NK-92 treated with Interleukin-12 subunit alpha and Interleukin-12 subunit beta, amount 100 ng/mL, for 24 hours (cell line): ENCODE data around the gene MYLK.

ENCODE experiments used
- DNase-seq: peaks from one replicate; lab custom pipeline; 2025; lab: John Stamatoyannopoulos, UW

The MYLK gene

GRCh38 chr3:123642957-123643330 is 241.2 kb downstream of the MYLK start:
- no peak for DNase-seq

DNA sequence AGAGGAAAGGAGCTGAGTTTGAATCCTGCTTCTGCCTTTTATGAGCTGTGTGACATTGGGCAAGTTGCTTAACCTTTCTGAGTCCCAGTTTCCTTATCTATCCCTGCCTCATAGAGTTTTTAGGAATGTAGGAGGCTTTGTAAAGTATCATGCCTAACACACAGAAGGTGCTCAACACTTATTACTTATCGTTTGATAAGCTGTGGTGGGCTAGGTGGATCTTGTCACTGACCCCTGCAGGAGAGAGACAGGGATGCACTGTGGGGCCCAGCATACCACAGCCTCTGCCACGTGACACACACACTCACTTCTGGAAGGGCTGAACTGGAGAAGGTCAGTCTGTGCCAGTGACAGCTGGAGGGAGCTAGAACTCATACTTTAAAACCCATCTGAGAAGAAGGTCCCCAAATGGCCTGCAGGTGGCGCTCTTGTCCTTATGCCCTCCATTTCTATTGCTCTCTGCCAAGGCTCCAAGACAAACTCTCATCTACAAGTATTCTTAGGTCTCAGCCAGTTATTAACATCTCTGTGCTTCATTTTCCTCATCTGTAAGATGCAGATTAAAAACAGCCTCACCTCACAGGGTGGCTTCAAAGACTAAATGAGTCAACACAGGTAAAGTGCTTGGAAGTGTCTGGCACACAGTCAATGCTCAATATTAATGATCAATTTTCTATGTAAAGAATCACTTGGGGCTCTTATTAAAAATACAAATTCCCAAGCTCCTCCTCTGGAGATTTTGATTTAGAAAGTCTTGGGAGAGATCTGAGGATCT is 241.8 kb downstream of the MYLK start:
- peak; percentile 53 for DNase-seq

DNA sequence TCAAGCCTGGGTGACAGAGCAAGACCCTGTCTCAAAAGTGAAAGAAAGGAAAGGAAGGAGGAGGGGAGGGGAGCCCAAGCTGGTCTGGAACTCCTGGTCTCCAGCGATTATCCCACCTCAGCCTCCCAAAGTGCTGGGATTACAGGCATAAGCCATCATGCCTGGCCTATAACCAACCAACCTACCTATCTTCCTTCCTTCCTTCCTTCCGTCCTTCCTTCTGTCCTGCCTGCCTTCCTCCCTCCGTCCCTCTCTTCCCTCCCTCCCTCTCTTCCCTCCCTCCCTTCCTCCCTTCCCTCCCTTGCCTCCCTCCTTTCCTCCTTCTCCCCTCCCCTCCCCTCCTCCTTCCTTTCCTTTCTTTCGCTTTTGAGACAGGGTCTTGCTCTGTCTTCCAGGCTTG is 242.6 kb downstream of the MYLK start:
- no peak for DNase-seq

DNA sequence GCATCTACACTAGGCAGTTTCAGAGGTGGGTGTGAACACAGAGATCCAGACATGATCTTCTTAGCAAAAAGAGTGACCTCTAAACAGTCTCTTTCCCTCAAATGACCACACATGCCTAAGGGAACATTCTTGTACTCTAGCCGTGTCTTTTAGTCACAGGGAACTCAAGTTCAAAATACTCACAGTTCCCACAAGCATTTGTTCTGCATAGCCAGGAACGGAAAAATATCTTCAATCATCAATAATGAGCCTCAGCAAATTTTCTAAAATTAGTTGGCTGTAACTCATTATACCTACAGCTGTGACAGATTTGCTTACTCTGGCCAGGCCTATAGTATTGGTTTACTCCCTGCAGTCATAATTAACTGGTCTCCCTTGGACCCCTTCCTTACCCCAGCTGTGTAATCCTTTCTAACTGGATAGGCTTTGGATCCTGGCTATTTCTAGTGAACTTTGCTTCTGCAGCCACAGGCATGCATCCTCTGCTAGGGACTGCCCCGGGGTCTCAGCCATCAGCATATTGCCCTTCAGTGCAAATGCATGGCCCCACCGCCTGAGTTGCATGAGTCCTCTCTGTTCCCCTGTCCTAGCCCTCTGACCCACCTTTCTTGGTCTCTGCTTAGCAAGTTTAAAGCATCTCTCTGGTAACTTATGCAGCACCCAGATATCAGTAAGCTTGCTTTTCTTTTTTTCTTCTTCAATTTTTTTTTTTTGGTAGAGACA is 243.2 kb downstream of the MYLK start:
- no peak for DNase-seq

DNA sequence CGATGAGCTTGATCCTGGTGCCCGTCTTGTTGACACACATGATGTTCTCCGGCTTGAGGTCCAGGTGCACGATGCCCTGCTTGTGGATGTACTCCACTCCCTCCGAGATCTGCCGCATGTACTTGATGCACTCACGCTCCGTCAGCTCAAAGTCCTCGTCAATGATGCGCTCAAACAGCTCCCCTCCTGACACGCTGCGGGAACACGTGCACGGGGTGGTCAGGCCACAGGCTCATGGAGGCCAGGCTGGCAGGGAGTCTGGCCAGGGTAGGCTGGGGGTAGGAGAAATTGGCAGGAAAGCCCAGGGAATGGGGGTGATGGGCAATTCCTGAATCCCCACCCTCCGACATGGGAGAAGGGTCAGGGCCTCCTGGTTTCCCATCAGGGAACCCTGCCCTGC is 243.8 kb downstream of the MYLK start:
- DNase-seq = no peak

GRCh38 chr3:123638936-123639689 is 245.0 kb downstream of the MYLK start:
- no peak for DNase-seq

DNA sequence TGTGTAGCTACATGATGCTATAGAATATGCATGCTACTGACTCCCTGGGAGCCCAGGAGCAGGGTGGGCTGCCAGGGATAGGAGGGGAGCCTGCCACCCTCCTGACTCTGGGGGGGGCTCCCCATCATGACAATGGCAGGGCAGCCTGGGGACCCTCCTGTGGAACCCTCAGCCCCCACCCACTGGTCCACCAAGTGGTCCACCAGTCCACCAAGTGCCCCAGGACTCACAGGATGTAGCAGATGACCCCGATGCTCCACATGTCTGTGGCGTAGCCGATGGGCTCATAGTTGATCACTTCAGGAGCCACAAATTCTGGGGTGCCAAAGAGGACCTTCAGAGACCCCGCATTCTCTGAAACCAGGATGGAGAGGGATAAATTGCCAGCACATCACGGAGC is 246.3 kb downstream of the MYLK start:
- DNase-seq = no peak

DNA sequence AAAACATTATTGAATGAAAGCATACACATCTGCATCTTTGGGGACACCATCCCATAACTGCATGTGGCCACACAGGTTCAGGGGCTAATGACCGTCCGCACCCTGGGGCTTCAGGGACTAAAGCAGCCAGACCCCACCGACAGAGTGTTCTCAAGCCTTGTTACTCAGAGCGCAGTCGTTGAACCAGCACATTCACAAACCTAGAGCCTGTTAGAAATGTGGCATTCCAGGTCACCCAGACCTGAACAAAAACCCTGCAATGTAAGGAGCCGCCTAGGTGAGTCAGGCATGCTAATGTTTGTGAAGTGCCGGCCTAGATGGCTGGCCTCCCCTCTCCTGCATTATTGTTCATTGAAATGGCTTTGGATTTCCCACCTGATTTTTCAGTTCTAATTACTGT is 247.0 kb downstream of the MYLK start:
- no peak for DNase-seq

DNA sequence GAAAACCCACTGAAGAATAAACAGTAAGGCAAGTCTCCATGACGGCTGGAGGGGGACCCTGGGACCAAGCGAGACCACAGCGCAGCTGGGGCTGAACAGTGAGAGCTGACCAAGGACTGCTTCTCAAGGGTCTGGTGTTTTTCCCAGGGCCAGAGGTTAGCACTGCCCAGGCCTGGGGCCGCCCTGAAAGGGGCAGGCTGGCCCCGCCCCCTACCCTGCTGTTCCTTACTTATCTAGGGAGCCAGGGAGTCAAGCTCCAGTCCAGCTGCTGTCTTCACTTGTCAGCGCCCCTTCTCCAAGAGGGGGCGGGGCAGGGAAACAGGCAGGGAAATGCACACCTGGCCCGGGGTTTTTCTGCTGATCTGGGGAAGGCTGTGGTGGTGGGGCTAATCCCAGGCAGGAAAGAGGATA is 247.7 kb downstream of the MYLK start:
- no peak for DNase-seq

GRCh38 chr3:123635717-123636116 is 248.4 kb downstream of the MYLK start:
- no peak for DNase-seq

DNA sequence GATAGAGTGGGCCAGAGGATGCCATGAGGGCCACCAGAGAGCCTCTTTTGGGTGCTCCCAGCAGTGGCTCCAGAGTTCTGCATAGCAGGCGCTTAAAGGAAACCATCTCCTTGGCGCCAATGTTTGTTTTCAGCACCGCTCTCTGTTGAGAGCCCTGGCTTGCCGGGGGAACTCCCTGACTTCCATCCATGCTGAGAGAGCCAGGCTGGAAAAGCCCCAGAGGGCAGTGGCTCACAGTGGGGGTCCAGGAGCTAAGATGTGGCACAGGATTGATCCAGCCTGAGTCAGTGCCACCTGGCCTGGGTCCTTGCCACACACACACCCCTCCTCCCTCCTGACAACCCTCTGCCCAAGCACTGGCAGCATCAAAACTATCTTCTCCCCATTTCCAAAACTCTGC is 248.9 kb downstream of the MYLK start:
- DNase-seq = no peak

DNA sequence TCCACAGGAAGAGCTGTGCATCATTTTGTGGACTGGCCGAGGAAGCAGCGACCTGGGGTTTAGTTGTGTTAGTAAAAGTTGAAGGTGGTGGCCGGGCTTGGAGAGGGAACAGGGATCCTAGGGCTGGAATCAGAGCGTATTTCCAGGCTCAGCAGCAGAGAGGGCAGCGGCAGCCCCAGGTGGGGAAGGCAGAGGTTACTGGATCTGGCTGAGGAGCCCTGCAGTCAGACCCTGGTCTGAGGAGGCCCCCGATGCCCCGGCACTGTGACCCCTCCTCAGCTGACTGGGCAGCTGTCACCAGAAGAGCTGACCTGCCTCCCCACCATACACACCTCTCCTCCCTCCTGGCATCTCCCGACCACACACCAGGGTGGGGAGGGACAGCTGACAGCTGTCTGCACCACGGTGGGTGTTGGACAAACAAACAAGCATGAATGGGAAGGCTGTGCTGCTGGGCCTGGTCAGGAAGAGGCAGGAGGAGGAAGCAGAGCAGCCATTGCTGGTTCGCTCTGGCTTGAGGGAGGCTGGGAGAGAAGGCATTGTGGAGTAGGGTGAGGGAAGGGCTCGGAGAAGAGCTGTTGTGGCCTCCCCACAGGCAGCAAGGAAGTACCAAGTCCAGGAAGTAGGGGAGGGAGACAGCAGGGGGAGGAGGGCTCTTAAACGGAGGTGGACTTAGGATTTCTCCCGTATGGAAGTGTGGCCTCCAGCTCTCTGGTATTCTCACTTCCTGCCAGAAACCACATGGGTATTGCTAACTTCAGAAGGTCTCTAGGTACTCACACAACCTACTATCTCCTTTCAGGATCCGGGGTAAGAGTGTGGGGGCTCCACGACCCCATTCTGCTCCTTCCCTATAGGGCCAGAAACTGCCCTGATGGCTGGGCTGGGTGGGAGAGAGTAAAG is 249.7 kb downstream of the MYLK start:
- no peak for DNase-seq

DNA sequence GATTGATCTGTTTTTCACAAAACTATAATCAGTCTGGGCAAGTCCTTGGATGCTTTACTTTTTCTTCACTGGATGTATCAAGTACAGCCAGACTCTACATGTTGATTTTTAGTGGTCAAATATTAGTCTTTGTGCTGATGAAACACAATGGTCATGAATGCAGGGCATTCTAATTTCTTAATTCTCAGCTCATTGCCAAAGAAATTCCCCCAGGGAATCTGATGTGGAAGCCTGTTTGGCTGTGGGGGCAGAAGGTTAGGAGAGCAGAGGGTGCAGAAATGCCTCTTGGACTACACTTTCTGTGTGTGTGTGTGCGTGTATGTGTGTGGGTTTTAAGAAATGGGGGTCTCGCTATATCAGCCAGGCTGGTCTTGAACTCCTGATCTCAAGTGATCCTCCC is 250.6 kb downstream of the MYLK start:
- no peak for DNase-seq

DNA sequence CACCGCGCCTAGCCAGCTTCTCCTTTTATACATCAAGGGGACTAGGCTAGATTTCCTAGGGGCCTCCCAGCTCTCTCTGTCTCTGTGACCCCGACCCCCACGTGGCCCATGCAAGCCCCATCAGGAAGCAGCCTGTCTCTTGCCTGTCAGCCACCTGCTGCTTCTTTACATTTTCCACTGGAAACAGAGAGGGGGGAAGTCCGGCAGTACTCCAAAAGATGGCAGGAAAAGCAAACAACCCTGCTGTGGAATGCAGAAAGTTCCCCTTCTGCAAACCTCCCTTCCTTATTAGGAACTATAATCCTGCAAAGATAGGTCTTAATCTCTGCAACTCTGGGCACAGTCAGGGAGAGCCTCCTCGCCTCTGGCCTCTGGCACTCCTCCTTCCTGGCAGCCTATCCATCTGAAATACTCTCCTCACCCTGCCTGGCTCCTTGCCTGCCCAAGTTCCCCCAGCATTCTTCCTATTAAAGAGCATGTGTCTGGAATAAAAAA is 251.9 kb downstream of the MYLK start:
- no peak for DNase-seq

DNA sequence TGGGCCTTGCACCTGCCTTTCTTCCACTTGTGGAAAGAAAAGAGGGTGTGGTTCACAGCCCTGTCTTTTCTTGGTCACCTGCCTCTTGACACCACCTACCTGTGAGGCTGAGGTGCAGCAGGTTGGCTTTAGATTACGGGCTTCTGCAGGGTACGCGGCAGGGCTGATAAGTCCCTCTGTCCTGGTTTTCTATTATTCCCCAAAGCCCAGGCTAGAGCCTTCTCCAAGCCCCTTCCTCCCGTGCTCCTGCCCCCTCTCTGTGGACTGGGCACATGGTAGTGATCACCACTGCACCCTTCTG is 254.4 kb downstream of the MYLK start:
- no peak for DNase-seq

DNA sequence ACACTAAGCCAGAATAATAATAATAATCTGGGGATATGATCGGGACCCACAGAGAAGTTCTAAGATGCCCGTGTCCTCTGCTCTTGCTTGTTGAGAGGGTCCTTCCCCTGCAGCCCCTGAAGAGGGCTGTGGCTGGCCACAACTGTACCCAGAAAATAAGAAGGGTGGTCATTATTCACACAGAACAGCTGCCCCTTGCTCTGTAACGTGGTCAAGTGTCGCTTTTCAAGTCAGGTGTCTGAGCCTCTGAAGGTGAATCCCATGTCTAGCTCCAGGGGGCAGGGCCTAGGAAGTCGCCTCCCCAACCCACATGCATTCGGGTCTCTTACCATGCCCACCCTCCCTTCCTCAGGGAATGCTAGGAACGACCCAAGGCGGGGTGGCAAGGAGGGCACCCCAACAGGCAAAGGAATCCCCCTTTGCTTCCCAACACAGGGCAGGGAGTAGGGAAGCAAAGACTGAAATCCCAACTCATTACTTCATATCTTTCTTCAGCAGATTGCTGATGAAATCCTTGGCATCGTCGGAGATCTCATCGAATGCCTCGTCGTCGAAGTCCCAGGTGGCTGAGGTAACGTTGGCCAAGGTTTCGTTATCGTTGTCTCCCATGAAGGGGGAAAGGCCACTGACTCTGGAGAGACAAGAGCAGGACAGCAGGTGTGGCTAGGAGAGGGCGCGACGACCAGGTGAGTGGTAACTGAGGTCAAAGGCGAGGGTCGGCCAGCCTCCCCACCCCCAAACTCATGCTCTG is 255.0 kb downstream of the MYLK start:
- DNase-seq = no peak

- no peak for DNase-seq
Measured at GRCh38 chr3:123627673-123628670, 256.2 kb downstream of the MYLK start.

GRCh38 chr3:123626881-123627280 is 257.3 kb downstream of the MYLK start:
- no peak for DNase-seq

DNA sequence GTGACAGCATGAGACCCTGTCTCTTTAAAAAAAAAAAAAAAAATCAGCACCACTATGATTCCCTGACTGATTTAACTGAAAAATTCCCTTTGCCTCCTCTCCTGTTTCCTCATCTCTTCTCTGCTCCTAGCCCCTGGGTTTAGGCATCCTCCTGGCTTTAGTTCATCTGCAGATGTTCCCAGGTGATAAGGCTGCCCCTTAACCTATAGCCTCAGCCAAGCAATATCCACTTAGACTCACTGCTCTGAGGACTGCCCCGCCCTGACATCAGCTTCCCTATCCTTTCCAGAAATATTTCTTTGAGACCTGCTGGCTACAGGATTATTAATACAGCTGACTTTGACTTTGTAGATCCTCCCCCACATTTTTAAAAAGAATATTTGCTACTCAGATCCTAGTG is 259.8 kb downstream of the MYLK start:
- DNase-seq = no peak

GRCh38 chr3:123623346-123623880 is 260.7 kb downstream of the MYLK start:
- no peak for DNase-seq
